Vagina (tissue), 2 donors: ENCODE data around the gene ESPNL. TPM values are rescaled to one million over a fixed set of nuclear protein-coding genes. Genes with fewer than 3 reads are reported as not detected.
A peak's percentile ranks its signal among the peaks of the same experiment; 100 is the strongest.

Experiments
- DNase-seq, 2 donors: peaks; one replicate each; pipeline ENCODE4 v3.0.0-alpha.2; 2017; ENCODE audit errors: extremely low spot score in 2 of 2
- H3K27ac ChIP-seq: fragments of 200-600 bp; sonication (generic); one replicate; pipeline ENCODE4 v1.5.1; 2019
- H3K27me3 ChIP-seq: fragments of 200-600 bp; sonication (generic); one replicate; pipeline ENCODE4 v1.5.1; 2019
- H3K36me3 ChIP-seq, 2 donors: fragments of 200-600 bp; sonication (generic); one replicate each; pipeline ENCODE4 v1.5.1; 2017 to 2019
- H3K4me1 ChIP-seq: fragments of 200-600 bp; sonication (generic); one replicate; pipeline ENCODE4 v1.5.1; 2019
- H3K4me3 ChIP-seq, 2 donors: fragments of 200-600 bp; sonication (generic); 1 replicate in 1 of 2; 2 replicates in 1 of 2; pipeline ENCODE4 v1.5.1; 2016 to 2019
- H3K9me3 ChIP-seq: fragments of 200-600 bp; sonication (generic); one replicate; pipeline ENCODE4 v1.5.1; 2019
- CTCF ChIP-seq, 3 experiments: fragments of 450-650 bp in 2 of 3; fragments of 200-600 bp in 1 of 3; sonication (generic) in 1 of 3; IDR thresholded peaks; one replicate each; pipeline ENCODE4 v1.5.1; 2017 to 2019; ENCODE audit warnings: antibody characterized with exemption in 3 of 3, mild to moderate bottlenecking in 2 of 3, moderate library complexity in 2 of 3
- POLR2A ChIP-seq, 2 donors: fragments of 450-650 bp; IDR thresholded peaks; one replicate each; pipeline ENCODE4 v1.6.1; 2017; ENCODE audit warnings: antibody characterized with exemption in 2 of 2, mild to moderate bottlenecking in 2 of 2, moderate library complexity in 2 of 2
- POLR2AphosphoS5 ChIP-seq, 2 donors: sonication (generic); formaldehyde crosslinking; IDR thresholded peaks; one replicate each; pipeline ENCODE4 v1.9.0; 2017; ENCODE audit warnings: antibody characterized with exemption in 2 of 2, mild to moderate bottlenecking in 2 of 2, low read depth in 1 of 2; ENCODE audit not compliant: insufficient read depth in 1 of 2
- intact Hi-C: fragments of 100-400 bp; cut with DNase I; formaldehyde crosslinking; loops from one replicate; pipeline ENCODE4 v1.15.1; 2023
- total RNA-seq: library from RNA; depleted of rRNA; stranded (reverse); fragments of >200 nt; gene quantifications from one replicate; pipeline ENCODE4 v1.2.3, GENCODE V29; 2016

ESPNL gene
- total RNA-seq, 1 donor from 2014 or later = 0.74 TPM

GRCh38 chr2:238137885-238138284, 37.7 kb downstream of the ESPNL start:
- Histone ChIP-seq H3K27ac (no peak overlapping the region), H3K9me3 (no peaks in the 10 kb centered on the region), H3K36me3 (no peaks in the 10 kb centered on the region), H3K27me3 (no peaks in the 10 kb centered on the region), H3K4me1 (peaks cover 31% of the 10 kb centered on the region), H3K4me3 (no peak overlapping the region)
- TF ChIP-seq POLR2AphosphoS5 (IDR thresholded peaks at IDR 0.05; ENCODE audit: insufficient read depth in 1 of 2, low read depth in 1 of 2) (no peak), POLR2A (IDR thresholded peaks at IDR 0.05) (no peak), CTCF (IDR thresholded peaks at IDR 0.05) (no peak)
- intact Hi-C loops = no loop called here
- no peak for DNase-seq

GRCh38 chr2:238138331-238139195, 38.4 kb downstream of the ESPNL start, which contains the start of gene KLHL30:
KLHL30 (plus strand) TSS chr2:238138668; CDS start chr2:238140755, 2,087 bp downstream.
- Histone ChIP-seq H3K4me1 (peaks cover 38% of the 10 kb centered on the region), H3K4me3 (peak within 1 kb of the TSS; percentile 18 to 19), H3K9me3 (no peaks in the 10 kb centered on the region), H3K27me3 (no peaks in the 10 kb centered on the region), H3K36me3 (no peaks in the 10 kb centered on the region), H3K27ac (no peak within 1 kb of the TSS)
- intact Hi-C loops = no loop called here
- no peak for TF ChIP-seq CTCF (IDR thresholded peaks at IDR 0.05)
- no peak for TF ChIP-seq POLR2AphosphoS5 (IDR thresholded peaks at IDR 0.05; ENCODE audit: insufficient read depth in 1 of 2, low read depth in 1 of 2)
- no peak for TF ChIP-seq POLR2A (IDR thresholded peaks at IDR 0.05)
- no peak for DNase-seq

GRCh38 chr2:238139196-238140039, 39.3 kb downstream of the ESPNL start:
- Histone ChIP-seq H3K9me3 (no peaks in the 10 kb centered on the region), H3K27ac (no peak overlapping the region), H3K36me3 (no peaks in the 10 kb centered on the region), H3K4me3 (peak overlapping the region; percentile 18 to 19), H3K4me1 (peaks cover 42% of the 10 kb centered on the region), H3K27me3 (no peaks in the 10 kb centered on the region)
- intact Hi-C loops = no loop called here
- TF ChIP-seq POLR2A (IDR thresholded peaks at IDR 0.05) = no peak
- no peak for TF ChIP-seq CTCF (IDR thresholded peaks at IDR 0.05)
- no peak for TF ChIP-seq POLR2AphosphoS5 (IDR thresholded peaks at IDR 0.05; ENCODE audit: insufficient read depth in 1 of 2, low read depth in 1 of 2)
- DNase-seq = no peak

GRCh38 chr2:238140040-238140439, 39.9 kb downstream of the ESPNL start:
- Histone ChIP-seq H3K27me3 (no peaks in the 10 kb centered on the region), H3K4me3 (no peak overlapping the region), H3K27ac (no peak overlapping the region), H3K4me1 (peaks cover 42% of the 10 kb centered on the region), H3K36me3 (no peaks in the 10 kb centered on the region), H3K9me3 (no peaks in the 10 kb centered on the region)
- TF ChIP-seq POLR2AphosphoS5 (IDR thresholded peaks at IDR 0.05; ENCODE audit: insufficient read depth in 1 of 2, low read depth in 1 of 2) (no peak), POLR2A (IDR thresholded peaks at IDR 0.05) (no peak), CTCF (IDR thresholded peaks at IDR 0.05) (no peak)
- DNase-seq = no peak
- intact Hi-C loops = no loop called here
